Activated CD4-positive, CD25-positive, alpha-beta regulatory T cell treated with anti-CD3 and anti-CD28 coated beads, Interleukin-2, amount 50 U/mL, for 24 hours (primary cell): Measurements from ENCODE around the gene MYO10.
"Not testable (repeated sequence)": the region's sequence is repeated elsewhere in the genome, so short reads cannot be mapped to it uniquely, and the experiment has no call there.

Experiments used
- ATAC-seq, 2 donors: fragments of 150-1000 bp; cut with Tn5 transposase; one replicate each; pipeline ENCODE4 v1.10.0; 2021; ENCODE audit warnings: mild to moderate bottlenecking in 1 of 2, moderate library complexity in 1 of 2

MYO10 gene

DNA sequence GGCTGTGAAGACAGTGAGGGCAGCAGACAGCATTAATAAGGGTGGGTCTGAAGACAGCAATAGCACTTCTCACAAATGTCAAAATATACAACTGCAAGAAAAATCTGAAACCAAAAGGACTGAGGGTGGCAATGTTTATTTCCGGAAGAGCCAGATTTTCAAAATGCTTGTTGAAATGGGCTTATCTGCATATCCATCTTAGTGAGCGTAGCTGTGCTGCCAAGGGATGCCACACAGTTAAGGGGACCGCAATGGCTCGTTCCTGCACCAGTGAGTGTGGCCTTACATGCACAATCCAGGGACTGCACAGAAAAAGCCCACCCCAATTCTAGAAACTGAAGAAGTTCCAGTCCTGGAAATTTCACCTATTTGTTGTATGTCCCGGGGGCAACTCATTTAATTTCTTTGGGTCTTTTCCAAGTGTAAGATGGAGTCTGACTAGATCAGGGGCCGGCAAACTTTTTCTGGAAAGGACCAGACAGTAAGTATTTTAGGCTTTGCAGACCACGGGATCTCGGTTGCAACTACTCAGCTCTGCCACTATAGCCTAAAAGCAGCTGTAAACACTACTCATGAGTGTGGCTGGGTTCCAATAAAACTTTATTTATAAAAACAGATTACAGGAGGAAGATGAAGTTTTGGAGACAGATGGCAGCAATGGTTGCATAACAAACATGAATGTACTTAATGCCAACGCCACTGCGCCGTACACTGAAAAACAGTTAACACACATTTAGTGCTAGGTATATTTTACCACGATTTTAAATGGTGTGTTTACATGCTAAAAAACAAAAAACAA, 154.1 kb downstream of the MYO10 start:
- ATAC-seq: no peak

DNA sequence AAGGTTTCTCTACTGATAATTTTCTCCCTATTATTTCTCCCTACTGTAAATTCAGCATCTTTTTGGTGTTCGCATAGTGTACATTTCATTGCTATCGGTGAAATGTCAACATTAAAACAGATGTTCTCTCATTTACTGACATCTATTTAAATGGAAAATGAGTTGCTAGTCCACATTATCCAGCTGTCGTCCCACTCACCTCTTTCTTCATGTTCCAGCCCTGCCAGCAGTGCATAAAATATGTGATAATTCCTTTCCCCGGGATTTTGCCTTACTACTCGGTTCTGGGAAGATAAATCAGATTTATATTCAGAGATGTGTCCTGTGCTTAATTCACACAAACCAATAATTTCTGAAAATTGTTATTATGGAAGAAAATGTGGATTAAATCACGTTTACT, 155.8 kb downstream of the MYO10 start:
- no peak for ATAC-seq

DNA sequence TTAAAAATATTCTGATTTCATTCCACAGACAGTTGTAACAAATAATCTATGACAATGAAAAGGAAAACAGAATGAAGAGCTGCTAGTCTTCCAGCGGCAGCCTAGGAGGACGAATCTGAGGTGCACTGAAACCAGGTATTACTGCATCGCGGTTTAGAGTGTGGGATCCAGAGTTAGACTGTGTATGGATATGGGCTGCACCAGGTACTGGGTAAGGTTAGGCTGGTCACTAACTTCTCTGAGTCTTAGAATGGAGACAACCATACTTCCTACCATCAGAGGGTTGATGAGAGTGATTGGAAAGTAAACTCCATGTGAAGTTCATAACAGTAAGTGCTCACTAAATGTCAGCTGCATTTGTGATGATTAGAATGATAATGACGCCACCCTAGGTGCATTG, 158.7 kb downstream of the MYO10 start:
- ATAC-seq: no peak

DNA sequence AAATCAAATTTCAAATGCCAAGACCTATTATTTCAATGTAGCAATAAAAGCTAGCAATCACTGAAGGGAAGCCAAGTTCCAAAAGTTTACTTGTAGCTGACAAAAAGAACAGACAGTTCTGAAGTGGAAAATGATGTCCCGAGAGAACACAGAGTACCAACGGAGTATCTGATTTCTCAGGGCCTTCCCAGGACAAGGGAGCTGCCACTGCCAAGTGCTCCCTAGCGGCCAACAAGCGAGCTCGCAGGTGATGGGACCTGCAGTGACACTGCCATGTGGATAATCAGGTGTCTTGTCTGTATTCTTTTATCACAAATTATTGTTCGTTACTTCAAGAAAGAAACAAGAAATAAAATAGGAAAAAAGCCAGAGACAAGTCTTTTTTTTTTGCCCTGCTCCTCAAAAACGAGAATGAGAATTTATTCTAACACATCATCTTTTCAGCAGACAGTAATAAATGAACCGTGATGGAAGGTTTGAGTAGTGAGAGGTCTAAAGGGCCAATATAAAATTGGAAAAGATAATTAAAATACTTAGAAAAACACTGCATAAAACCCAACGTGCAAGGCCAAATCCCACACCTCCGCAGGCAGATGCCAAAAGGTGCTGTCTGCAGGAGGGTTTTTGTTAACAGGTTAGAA, 159.4 kb downstream of the MYO10 start:
- ATAC-seq: no peak

DNA sequence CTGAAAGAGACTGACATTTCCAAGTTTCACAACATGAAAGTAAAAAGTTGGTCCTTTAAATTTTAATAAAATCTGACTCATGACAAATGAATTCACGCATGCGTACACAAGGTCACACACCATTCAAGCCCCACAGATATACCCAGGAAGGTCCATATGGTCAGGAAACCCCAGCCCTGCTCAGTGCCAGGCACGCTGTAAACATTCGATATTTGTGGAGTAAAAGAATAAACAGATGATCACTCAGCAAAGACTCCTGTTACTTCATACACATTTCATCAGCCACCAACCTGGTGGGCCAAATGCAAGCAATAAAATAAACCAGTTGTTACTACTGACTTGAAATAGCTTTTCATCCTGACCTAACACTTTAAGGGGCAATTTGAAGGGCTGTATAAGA, 161.3 kb downstream of the MYO10 start:
- ATAC-seq: no peak

DNA sequence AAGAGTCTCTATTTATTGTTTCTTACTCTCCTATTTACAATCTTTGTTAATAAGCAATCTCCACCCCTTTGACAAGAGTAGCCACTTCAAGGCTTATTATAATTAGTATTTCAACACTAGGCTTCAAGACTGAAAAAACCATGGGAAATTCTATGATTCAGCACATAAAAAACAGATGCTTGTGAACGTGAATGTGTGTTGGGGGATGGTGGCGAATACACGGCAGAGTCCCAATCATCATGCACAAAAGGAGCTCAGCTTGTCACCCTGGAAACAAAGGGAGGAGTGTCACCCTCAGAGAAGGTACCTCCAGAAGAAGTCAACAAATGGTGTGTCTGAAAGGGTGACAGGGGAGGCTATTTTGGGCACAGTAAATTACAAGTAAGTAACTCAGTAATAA, 162.1 kb downstream of the MYO10 start:
- no peak for ATAC-seq

DNA sequence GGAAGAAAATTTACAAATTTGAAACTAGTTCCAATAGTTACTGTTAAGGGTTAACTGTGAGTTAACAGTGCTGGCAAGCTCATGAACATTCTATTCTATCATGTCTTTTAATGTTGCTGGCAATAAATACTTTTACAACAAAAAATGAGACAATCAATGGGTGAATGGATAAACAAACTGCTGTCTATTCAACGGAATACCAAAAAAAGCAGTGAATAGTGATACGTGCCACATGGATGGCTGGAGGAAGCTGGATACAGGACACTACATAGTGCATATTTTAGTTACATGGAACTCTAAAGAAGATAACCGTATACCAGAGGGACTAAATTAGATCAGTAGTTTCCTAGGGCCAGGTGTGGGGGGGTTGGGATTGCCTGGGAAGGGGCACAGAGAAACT, 163.5 kb downstream of the MYO10 start:
- ATAC-seq: no peak

DNA sequence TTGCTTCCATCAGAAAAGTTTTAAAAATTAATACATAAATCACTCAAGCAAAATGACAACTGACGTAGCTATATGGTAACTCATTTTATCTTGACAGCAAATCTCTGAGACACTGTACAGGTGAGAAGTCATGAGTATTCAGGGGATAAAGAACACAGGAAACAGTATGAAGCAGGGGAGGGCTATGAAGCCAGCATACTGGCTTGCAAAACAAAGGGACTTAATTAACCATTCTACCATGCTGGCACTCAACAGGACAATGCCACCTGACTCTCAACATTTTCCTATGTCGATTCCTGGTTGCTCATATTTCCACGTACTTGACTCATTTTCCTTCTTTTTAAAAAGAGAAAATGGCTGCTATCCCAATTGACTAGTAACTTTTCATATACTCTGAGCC, 167.9 kb downstream of the MYO10 start:
- no peak for ATAC-seq

DNA sequence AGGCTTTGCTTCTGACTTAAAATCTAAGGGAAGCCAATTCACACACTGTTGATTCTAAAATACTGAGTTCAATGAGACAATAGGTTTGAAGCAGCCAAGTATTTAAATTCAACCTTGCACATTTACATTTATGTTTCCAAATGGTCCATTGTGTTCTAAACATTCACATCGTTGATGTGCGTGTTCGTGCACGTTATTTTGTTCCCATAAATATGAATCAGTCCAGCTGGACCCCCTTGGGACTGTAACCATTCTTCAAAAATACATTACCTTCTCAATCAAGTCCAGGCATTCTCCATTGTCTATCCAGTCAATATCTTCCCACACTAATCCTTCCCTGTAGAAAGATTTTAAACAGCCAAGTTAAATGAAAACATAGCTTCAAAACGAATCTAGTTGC, 172.9 kb downstream of the MYO10 start:
- ATAC-seq: no peak

DNA sequence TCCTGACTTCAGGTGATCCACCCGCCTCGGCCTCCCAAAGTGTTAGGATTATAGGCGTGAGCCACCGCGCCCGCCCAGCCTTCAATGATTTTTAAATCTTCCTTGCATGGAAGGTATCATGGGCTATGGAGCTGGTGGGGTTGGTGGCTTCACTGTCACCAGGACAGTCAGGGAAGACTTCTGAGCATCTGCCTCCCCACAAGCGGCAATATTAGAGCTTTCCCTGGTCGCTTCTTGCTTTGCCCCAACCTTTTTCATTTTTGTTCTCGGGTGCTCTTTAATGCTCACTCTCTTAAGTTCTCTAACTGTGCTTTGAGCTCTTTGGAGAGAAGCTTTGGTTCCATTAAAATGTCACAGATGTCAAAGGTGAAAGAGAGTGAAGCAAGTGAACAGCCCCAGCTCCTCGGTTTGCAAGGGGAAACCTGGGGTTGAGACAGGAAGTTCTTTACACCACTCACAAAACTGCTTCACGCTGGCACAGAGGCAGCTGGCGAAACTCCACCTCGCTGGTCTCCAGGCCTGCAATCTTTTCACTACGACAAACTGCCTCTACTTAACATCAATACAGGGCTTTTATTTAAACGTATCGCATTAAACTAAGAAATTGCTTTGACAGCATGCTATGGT, 176.8 kb downstream of the MYO10 start:
- ATAC-seq: no peak

DNA sequence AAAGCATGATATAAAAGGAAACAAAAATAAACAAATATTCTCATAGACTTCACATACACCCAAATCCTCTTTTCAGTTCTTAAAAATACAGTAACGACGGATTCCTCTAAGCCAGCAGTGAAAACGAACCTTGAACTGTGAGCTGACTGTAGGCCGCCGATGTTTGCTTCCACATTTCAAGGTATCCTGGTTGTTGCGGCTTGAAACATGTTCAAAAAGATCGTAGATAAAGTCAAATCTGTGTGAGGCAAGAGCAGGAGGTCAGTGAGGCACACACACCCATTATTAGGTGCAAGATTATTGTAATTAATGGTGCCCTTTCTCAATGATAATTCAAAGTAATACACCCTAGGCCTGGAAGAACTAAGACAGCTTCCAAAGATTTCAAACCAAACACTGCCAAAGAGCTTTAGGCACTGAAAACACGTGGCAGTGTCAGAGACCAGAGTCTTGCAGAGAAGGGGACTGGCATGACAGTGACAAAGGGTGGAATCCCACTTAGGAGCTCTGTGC, 178.0 kb downstream of the MYO10 start:
- no peak for ATAC-seq

DNA sequence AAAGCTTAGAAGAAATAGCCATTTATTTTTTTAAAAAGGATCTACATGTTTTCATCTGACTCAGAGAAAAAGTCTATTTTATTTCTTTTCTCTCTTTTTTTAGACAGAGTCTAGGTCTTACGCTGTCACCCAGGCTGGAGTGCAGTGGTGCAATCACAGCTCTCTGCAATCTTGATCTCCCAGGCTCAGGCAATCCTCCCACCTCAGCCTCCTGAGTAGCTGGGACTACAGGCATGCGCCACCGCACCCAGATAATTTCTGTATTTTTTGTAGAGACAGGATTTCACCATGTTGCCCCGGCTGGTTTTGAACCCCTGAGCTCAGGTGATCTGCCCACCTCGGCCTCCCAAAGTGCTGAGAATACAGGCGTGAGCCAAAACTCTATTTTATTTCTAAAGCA, 178.5 kb downstream of the MYO10 start:
- ATAC-seq: not testable (repeated sequence)

DNA sequence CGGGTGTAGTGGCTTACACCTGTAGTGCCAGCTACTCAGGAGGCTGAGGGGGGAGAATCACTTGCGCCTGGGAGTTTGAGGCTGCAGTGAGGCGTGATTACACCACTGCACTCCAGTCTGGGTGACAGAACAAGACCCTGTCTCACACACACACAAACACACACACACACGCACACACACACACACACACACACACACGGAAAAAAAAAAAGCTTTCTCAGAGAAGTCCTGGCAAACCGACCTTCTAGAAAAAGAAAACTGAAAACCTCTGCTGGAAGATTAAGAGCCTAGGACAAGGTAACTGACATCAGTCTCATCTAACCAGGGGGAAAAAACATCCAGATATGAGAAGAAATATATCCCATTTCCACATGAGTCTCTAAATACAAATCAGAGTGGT, 178.9 kb downstream of the MYO10 start:
- ATAC-seq: no peak

DNA sequence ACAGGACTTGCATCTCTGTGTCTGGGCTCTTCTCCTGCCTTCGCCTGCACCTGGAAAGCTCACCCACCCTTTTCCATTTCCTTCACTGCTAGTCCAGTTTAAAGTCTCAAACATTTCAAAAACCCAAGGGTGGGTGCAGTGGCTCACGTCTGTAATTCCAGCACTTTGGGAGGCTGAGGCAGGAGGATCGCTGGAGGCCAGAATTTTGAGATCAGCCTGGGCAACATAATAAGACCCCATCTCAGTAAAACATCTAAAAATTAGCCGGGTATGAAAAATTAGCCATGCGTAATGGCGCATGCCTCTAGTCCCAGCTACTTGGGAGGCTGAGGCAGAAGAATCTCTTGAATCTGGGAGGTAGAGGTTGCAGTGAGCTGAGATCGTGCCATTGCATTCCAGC, 179.4 kb downstream of the MYO10 start:
- no peak for ATAC-seq

DNA sequence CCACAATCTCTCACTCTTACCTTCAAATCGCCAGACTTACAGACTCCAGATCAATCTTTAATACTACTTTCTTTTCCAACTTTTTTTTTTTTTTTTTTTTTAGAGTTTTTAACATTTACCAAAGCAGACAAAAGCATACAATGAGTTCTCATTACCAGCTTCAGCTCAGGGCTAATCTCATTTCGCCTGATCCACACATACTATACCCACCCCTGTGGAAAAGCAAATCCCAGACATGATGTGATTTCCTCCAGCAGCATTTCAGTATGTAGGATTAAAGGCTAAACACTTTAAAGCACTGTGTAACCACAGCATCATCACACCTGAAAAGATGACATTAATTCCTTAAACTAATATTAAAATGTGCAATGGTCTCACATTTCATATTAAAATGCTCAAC, 180.4 kb downstream of the MYO10 start:
- no peak for ATAC-seq

DNA sequence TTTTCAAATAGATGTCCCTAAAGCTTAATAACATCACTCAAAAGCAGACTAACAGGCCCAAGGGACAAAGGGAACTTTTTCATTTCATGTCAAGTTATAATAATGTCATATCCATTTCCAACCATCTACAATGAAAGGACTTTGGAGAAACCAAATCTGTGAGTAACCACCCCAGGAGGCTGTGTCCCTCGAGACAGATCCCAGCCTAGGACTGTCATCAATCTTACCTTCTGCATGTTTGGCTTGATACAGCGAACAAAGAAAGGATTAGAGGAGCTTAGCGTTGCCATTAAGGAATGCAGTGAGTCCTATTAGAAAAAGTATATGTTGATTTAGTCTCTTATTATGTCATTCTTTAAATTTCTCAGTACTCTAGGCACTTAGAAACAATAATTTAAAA, 181.5 kb downstream of the MYO10 start:
- no peak for ATAC-seq

DNA sequence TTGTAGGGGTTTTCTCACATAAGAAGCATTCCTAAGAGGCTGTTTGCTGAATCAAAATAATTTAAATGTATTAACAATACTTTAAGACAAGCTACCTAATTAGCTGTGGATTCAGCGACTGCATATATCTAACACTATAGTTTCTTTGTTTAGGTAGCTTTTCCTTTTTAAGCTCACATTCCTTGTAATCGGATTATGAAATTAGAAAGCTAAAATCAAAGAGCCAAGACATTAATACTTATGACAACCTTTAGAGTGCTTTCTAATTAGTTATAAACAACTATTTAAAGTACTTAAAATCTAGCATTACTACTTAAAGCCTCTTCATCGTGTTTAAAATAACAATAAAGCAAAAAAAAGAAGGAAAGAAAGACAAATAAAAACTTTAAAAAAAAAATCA, 182.0 kb downstream of the MYO10 start:
- no peak for ATAC-seq

DNA sequence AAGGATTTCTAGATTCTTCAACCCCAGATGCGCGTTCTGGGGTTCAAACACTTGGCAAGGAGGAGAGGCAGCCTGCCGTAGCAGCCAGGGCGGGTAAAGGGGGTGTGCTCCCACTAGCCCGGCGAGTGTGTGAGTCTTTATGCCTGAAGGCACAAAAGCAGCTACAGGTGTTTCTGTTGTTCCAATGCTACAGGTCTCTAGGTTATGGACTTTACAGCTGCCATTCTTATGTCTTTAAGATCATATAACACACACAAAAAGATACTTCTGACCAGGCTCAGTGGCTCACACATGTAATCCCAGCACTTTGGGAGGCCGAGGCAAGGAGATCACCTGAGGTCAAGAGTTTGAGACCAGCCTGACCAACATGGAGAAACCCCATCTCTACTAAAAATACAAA, 185.6 kb downstream of the MYO10 start:
- ATAC-seq: no peak

DNA sequence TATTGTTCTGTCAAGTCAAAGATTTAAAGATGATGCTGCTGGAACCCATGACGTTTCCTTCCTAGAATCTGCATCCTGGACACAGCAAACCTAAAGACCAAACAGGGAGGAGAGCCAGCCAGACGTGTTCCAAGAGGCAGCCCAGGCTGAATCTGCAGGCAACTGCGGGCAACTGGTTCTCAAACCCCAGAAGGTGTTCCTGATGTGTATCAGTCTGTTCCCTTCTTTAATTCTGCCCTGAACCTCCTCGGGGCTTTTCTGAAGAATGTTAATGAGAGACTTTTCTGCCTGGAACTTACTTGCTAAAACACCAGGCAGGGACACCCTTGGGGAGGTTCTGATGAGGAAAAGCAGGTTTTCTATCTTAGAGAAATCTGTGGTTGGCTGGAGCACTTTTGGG, 186.5 kb downstream of the MYO10 start:
- no peak for ATAC-seq

DNA sequence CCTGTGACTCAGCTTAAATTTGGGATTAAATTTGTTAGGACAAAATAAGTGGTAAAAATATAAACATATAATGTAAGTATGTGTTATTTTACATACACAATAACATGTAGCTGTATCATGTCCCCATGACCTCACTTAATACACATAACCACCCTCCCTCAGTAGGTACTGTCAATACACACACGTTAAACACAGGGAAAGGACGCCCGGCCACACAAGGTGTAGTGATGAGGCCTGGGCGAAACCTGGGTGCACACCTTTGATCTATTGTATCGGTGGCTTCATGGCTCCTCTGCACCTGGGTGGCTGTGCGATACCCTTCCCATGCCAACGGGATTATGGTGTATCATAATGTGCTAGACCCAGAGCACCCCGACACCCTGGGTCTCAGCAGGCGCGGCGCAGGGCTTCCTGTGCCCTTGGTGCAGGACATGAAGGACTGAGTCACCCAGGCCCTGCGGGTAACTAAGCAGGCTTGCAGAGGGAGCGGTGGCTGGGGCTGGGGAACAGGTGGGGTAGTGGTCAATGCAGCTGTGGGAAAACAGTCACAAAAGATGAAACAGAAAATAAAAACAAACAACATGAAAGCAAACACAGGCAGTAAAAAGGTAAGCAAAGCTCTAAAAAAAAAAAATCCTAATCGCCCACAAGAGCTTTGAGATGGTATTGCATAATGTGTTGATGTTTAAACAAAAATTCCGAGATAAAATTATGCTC, 191.8 kb downstream of the MYO10 start:
- no peak for ATAC-seq

DNA sequence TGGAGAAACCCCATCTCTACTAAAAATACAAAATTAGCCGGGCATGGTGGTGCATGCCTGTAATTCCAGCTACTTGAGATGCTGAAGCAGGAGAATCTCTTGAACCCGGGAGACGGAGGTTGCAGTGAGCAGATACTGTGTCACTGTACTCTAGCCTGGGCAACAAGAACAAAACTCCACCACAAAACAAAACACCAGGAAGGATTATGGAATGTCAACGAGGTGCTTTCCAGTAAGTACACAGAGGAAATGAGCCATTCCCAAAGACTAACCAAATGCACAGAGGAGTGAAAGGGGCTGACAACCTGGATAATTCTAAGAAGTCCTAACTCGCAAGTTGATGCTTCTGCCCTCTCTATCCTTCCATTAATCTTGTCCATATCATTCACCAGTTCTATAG, 193.2 kb downstream of the MYO10 start:
- ATAC-seq: no peak

DNA sequence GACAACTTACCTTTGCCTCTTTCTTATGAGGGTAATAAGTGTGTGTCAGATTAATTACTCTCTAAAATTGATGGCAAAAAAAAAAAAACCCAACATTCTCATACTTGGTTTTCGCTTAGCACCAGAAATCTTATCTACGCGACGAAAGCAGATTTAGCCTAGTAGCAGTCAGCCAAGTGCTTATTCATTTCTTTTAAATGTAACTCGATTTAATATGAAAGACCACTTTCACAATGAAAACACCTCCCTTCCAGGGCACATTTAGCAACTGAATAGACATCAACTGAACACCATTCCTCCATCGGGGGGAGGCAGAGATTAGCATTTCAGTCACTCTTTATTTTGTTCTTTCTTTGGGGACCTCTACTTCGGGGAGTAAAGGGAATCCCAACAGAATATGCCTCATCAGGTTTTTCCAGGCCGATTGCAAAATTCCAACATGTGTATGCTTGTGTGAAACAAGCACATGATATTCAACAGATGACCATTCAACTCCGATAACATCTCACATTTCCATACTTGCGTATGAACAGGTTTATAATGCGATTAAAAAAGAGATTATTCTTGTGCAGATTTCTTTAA, 195.2 kb downstream of the MYO10 start:
- ATAC-seq: no peak
